Heart left ventricle (tissue), 13 donors: Measurements from ENCODE around the gene ESRRG.

Experiments used
- CTCF ChIP-seq, 12 donors: fragments of 200-600 bp; sonication (generic) in 4 of 12; IDR thresholded peaks; one replicate each; pipeline versions ENCODE4 v1.5.0 to v1.8.0; 2018 to 2022; ENCODE audit warnings: antibody characterized with exemption in 12 of 12, mild to moderate bottlenecking in 5 of 12
- POLR2A ChIP-seq, 2 donors: fragments of 450-650 bp; IDR thresholded peaks; one replicate each; pipeline ENCODE4 v1.6.1; 2017; ENCODE audit warnings: antibody characterized with exemption in 2 of 2, mild to moderate bottlenecking in 2 of 2, moderate library complexity in 2 of 2
- donor health status: ischemic (EF 13 %, LVEDD 7.1; RV severe dilation, severe dysfunction).
- donor health status: DM: no; HTN: yes; CAD: no.
- donor health status: DM: no; HTN: no; CAD: no.
- donor health status: ischemic (EF 25% LVEDD 6.9; RV normal size, moderate dysfunction).
- donor health status: ischemic (EF 25% LVEDD 5.7; RV mildly dilated, moderate dysfunction).
- donor health status: ischemic (EF 35%, LVEDD 5.7; RV mildly dilated, moderate dysfunction).
- donor health status: nonischemic (EF 11% LVEDD 7.7; RV severe dilation, severe dysfunction).
- donor health status: DM: yes; HTN: yes; CAD: no.
- donor health status: PGD.
- donor health status: ischemic (EF 29% LVEDD 5.4; RV normal size, mild dysfunction).
- donor health status: nonischemic (EF 23%, LVEDD 6.1; RV moderate dilation, normal function).

- TF ChIP-seq POLR2A (IDR thresholded peaks at IDR 0.05) (no peak), CTCF (IDR thresholded peaks at IDR 0.05) (no peak)
Measured at GRCh38 chr1:216653001-216653400, 70.2 kb downstream of the ESRRG start.
